RWPE2 (cell line): Measurements from ENCODE around the gene SLC41A3.

Experiments
- ATAC-seq: fragments of 200-7000 bp; cut with Tn5 transposase; 3 replicates; pipeline ENCODE4 v1.9.1; 2021; ENCODE audit warnings: low read depth
- DNase-seq: peaks from one replicate; pipeline ENCODE4 v3.0.0-alpha.2; 2020; ENCODE audit warnings: low spot score
- H3K27ac ChIP-seq: fragments of 450-650 bp; 2 replicates; pipeline ENCODE4 v1.5.1; 2017; ENCODE audit warnings: mild to moderate bottlenecking; ENCODE audit not compliant: poor library complexity, severe bottlenecking
- H3K27me3 ChIP-seq: fragments of 250-450 bp; sonication (Bioruptor Pico); 2 replicates; pipeline ENCODE4 v1.5.1; 2021; ENCODE audit warnings: mild to moderate bottlenecking, moderate library complexity; ENCODE audit not compliant: insufficient read depth, poor library complexity, severe bottlenecking
- H3K36me3 ChIP-seq: fragments of 250-450 bp; sonication (Bioruptor Pico); 2 replicates; pipeline ENCODE4 v1.5.1; 2020; ENCODE audit warnings: low read depth, mild to moderate bottlenecking, moderate library complexity
- H3K4me1 ChIP-seq: fragments of 250-450 bp; sonication (Bioruptor Pico); 2 replicates; pipeline ENCODE4 v1.5.1; 2021; ENCODE audit warnings: mild to moderate bottlenecking, moderate library complexity; ENCODE audit not compliant: insufficient read depth, poor library complexity, severe bottlenecking
- H3K4me3 ChIP-seq: fragments of 250-450 bp; sonication (Bioruptor Pico); 2 replicates; pipeline ENCODE4 v1.5.1; 2021; ENCODE audit warnings: mild to moderate bottlenecking, moderate library complexity; ENCODE audit not compliant: severe bottlenecking
- H3K9me3 ChIP-seq: fragments of 250-450 bp; sonication (Bioruptor Pico); 2 replicates; pipeline ENCODE4 v1.5.1; 2021; ENCODE audit warnings: mild to moderate bottlenecking, moderate library complexity; ENCODE audit not compliant: severe bottlenecking
- TF ChIP-seq, protein P1 (sequence below): fragments of 450-650 bp; IDR thresholded peaks from one replicate; pipeline ENCODE4 v1.5.1; 2017; ENCODE audit warnings: mild to moderate bottlenecking, moderate library complexity; ENCODE audit not compliant: poor library complexity, severe bottlenecking

SLC41A3 gene

DNA sequence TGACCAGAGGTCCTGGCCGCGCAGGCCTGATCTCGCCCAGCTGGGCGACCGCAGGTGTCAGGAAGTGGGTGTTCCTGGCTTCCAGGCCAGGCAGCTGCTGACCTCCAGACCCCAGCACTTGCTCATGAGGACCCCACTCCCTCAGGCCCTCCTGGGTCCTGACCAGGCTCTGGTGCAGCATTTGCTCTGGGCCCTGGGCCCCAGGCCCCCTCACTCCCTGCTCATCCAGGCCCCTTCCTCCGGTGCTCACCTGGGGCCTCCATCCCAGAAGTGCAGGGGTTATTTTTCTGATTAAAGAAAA lies 122.7 kb downstream of the SLC41A3 start:
- TF ChIP-seq, protein P1, sequence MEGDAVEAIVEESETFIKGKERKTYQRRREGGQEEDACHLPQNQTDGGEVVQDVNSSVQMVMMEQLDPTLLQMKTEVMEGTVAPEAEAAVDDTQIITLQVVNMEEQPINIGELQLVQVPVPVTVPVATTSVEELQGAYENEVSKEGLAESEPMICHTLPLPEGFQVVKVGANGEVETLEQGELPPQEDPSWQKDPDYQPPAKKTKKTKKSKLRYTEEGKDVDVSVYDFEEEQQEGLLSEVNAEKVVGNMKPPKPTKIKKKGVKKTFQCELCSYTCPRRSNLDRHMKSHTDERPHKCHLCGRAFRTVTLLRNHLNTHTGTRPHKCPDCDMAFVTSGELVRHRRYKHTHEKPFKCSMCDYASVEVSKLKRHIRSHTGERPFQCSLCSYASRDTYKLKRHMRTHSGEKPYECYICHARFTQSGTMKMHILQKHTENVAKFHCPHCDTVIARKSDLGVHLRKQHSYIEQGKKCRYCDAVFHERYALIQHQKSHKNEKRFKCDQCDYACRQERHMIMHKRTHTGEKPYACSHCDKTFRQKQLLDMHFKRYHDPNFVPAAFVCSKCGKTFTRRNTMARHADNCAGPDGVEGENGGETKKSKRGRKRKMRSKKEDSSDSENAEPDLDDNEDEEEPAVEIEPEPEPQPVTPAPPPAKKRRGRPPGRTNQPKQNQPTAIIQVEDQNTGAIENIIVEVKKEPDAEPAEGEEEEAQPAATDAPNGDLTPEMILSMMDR, result no peak
- Histone ChIP-seq H3K27ac (no peak overlapping the region), H3K4me1 (no peaks in the 10 kb centered on the region), H3K36me3 (no peaks in the 10 kb centered on the region), H3K9me3 (no peaks in the 10 kb centered on the region), H3K27me3 (no peaks in the 10 kb centered on the region), H3K4me3 (no peak overlapping the region)
- no peak for DNase-seq
- no peak for ATAC-seq

DNA sequence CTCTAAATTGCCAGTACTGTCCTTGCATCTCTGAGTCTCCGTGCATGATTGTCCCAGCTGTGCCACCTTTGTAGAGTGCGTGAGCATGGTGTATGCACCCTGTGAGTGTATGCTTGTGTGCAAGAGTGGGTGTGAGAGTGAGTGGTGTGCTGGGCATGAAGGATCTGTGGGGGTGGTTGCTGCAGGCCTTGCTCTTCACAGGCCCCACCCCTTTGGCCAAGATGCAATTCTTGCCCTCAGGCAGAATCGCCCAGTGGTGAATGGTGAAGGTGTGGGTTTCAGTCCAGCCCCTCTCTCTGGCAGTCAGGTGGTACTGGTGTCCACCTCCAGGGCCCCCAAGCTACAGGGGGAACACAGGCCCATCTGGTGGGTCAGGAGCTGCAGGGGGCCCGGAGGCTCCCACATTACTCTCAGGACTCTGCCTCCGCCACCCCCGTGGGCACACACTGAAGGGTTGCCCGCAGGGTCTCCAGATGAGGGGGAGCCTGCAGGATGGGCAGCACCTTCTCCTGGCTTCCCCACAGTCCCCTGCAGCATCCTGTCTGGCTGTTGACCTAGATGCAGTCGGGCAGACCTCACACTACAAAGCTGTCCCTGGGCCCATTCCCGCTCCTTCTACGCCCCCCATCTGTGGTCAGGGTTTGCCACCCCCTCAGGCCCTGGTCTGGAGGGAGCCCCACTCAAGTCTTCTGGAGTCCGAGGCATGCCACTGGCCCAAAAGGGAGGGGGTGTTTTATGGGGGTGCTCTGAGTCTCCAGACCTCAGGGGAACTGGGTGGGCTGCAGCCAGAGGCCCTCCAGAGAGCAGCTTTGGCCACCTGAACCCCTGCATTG lies 123.3 kb downstream of the SLC41A3 start:
- no peak overlapping the region for H3K4me3 ChIP-seq
- ATAC-seq, result 0 out of 3 replicates have a peak, but pooled peaks have one; percentile 18
- H3K4me1 ChIP-seq, result no peaks in the 10 kb centered on the region
- H3K36me3 ChIP-seq, result no peaks in the 10 kb centered on the region
- H3K27me3 ChIP-seq, result no peaks in the 10 kb centered on the region
- no peak overlapping the region for H3K27ac ChIP-seq
- no peak for DNase-seq
- TF ChIP-seq, protein P1, result no peak
- no peaks in the 10 kb centered on the region for H3K9me3 ChIP-seq

DNA sequence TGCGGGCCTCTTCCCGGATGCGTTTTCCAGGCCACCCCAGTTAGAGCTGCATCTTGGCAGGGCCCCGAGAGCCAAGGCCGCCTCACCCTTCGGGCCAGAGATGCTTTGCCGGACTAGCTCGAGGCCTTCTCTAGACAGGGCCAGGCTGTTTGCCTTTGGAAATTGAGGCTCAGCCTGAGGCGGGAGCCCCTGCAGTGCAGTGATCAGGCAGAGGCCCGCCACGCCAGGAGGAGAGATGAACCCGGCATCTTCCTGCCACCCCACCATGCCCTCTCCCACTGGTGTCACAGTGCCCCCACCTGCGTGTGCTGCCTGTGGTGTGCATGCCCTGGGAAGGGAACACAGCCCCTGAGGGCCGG lies 123.9 kb downstream of the SLC41A3 start:
- no peaks in the 10 kb centered on the region for H3K27me3 ChIP-seq
- ATAC-seq, result no peak
- no peaks in the 10 kb centered on the region for H3K36me3 ChIP-seq
- no peaks in the 10 kb centered on the region for H3K4me1 ChIP-seq
- no peak overlapping the region for H3K27ac ChIP-seq
- TF ChIP-seq, protein P1, result no peak
- no peak for DNase-seq
- H3K4me3 ChIP-seq, result no peak overlapping the region
- no peaks in the 10 kb centered on the region for H3K9me3 ChIP-seq

DNA sequence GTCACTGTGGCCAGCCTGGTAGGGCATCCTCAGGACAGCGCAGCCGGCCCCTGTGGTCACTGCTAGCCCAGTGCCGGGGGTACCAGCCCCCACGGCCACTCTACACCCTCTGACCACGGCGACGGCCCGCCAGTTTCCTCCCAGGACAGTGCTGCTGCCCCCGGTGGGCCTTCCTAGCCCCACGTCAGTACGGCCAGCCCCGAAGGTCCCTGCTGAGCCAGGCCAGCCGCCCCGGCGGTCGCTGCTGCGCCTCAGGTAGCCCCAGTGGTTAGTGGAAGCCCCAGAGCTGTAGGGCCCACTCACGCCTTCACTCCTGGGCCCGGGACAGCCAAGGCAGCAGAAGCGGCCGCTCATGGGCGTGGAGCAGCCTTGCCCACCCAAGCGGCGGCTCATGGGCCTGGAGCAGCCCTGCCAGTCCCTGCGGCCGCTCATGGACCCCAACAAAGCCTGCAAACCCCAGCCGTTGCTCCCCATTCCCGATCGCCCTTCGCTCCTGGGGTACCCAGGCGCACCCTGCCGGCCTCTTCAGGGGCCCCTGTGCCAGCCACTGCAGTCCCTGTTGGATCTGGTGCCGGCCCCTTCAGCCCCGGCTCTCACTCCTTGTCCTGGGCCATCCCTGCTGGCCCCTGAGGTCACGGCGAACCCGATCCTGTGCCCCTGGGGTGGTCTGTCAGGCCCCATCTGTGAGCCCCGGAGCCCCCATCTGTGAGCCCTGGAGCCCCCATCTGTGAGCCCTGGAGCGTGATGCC lies 124.4 kb downstream of the SLC41A3 start:
- Histone ChIP-seq H3K36me3 (no peaks in the 10 kb centered on the region), H3K27me3 (no peaks in the 10 kb centered on the region), H3K27ac (no peak overlapping the region), H3K9me3 (no peaks in the 10 kb centered on the region), H3K4me1 (no peaks in the 10 kb centered on the region), H3K4me3 (no peak overlapping the region)
- peak; percentile 50 for DNase-seq
- ATAC-seq, result no peak; the same call in 2 of the 3 replicates
- TF ChIP-seq, protein P1, result no peak
